GM19035 (cell line): ENCODE measurements around the gene BTF3.

Source experiments
- ATAC-seq: cut with Tn5 transposase; IDR thresholded peaks from one replicate; pipeline ENCODE4 v1.9.1; 2021; ENCODE audit not compliant: unreplicated experiment

BTF3 gene

DNA sequence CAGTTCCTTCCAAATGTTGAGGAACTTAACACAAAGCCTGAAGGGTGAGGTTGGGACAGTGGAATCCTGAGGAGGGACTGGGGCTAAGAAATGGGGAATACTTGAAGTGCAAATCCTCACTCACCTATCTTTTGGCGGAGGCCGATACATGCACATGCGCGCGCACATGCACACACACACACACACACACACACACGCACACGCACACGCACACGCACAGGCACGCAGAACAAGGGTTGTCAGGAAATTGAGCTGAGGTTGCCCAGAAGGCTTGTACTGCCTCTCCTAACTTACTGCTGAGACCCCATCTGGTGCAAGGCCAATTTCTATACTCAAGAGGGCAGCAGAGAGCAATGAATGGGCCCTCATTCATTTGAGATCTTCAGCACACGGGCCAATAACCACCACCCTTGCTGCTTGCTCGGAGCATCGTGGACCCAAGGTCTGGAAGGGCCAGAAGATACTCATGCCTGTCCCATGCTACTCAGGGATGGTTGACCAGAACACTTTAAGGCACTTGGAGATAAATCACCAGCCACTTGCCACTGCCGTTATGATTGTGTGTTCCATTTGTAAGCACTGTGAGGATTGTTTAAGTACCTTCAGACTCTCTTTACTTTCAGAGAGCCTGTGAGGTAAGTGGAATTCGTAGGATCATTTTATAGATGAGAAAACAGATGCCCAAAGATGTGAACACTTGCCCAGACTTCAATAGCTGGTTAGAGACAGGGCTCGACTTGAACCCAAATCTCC, 21.5 kb downstream of the BTF3 start:
- ATAC-seq, result peak; percentile 94

DNA sequence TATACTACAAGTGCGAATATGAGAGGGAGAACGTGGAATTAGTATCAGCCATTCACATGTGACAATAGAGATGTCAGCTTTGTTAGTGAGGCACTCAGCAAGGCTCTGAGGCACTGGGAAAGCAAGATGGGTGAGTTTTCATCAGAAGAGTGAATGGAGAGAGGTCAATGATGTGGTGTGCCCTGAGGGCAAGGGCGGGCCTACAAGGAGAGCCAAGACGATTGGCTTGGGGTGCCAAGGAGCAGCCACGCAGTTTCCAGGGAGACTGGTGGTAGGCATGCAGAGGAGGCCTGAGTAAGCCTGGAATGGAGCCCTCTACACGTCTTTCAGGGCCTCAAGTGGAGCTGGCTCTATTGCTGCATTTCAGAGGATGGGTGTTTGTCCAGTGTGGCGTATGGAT, 24.7 kb downstream of the BTF3 start:
- no peak for ATAC-seq

DNA sequence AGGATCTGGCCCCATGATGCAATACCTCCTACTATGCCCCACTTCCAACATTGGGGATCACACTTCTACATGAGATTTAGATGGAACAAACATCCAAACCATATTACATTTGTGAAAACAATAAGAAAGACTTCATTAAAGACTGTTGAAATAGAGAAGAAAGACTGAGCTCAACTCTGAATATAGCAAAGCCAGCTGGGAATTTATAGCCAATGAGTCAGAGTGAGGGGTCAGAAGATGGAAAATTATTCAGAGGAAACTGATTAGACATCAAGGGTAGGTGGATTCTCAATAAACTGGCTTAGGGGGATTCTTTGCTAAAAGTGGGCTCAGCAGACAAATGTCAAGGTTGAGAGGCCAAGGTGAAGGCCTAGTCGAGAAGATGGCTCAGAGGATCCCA, 25.6 kb downstream of the BTF3 start:
- ATAC-seq, result no peak

DNA sequence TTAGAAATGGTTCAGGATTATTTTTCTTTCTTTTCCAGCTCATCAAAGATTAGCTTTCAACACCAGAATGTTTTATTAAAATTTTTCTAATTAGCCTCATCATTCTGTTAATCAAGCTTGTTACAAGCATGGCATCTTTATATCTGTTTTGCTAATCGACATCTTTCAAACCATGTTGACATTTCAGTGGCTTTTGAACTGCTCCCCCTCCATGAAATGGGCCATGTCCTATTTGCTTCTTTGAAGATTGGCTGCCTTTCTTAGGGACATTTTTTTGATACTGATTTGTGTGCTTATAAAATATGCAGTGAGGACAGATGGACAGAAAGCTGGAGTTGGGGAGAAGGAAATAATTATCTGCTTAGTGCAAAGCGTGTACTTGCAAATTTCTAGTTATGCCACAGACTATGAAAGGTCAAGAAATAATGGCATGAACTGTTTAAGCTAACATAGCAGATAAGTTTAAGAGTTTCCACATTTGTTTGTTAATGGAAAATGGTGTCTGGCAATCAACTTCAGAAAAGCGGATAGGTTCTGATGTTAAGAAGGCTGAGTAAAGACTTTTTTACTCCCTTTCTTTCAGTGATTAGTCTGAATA, 27.5 kb downstream of the BTF3 start:
- ATAC-seq, result no peak

DNA sequence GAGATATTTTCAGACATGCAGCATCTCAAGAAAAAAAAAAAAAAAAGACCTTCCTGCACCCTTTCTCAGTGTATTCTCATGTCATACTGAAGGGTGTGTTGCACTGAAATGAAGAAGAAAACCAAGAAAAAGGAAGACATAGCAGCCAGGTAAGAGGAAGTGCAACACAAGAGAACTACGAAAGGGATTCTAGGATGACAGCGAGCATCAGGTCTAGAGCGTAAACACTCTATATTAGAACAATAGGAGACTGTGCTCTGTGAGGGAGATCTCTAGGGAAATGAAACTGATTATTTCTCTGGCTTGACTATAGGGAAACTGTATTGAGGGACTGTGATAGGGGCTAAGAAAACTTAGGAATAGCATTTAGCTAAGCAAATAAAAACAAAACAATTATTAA, 30.0 kb downstream of the BTF3 start:
- ATAC-seq, result no peak

DNA sequence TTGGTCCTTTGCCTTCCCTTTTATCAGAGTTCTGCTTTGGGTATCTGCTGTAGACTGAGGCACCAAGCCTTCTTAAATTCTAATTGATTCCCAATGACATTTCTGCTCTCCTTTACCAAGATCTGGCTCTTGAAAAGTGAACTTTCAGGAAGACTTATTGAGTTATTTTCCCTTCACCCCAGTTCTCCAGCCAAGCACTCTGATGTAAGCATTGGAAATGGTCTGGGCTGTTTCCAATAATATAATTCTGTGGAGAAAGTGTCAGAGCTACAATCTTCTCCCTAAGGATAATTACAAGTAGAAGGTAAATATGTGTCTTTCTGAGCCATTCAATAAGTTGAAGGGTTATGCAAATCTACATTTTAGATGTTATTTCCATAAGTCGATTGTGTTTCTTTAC, 30.8 kb downstream of the BTF3 start:
- ATAC-seq, result no peak

DNA sequence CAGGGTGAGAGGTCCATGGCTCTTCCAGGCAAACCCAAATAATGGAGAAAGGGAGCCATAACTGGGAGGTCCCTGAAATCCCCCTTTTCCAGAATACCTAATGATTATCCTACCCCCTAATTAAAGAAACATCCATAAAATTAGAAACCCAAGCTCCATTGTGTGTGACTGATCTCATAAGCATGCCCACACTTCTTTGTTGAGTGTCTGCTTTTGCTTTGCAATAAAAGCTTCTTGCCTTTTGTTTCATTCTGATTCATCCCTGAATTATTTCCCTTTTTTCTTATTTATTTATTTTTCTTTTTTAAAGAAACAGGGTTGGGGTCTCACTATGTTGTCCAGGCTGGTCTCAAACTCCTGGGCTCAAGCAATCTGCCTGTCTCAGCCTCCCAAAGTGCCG, 33.1 kb downstream of the BTF3 start:
- ATAC-seq, result no peak

DNA sequence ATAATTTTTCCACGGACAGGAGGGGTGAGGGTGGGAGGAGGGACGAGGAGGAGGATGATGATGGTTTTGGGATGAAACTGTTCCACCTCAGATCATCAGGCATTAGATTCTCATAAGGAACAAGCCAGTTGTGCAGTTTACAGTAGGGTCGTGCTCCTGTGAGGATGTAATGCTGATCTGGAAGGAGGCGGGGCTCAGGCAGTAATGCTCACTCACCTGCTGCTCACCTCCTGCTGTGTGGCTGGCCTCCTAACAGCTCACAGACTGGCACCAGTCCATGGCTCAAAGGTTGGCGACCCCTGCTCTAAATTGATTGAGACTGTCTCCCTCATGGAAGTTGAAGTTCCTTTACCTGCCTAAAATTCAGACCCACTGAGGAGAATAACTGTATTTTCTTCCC, 34.0 kb downstream of the BTF3 start:
- ATAC-seq, result no peak

DNA sequence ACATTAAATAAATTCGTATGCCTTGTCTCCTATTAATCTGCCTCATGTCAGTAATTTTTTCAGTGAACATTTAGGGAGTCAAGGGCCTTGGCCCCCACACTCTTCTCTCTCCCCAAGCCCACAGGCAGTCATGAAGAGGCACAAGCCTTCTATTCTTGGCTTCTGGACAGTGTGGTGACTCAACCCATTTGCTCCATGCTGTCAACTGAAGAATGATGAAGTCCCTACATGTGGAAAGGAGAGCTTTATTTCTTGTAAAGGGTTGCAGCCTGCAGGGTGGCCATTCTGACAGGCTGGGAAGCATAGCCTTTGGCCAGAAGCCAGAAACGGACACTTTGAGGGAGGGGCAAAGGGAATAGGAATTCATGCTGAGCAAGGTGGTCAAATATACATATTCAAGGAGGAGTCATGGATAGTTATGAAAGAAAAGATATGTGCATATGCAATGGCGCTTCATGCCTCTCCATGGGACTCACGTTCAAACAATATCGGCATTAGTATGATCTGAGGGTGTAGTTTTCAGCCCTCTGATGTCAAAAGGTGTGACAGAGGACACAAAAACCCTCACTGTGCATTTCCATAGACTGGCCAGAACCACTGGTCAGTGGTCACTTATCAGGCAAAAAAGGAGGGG, 35.9 kb downstream of the BTF3 start:
- no peak for ATAC-seq

DNA sequence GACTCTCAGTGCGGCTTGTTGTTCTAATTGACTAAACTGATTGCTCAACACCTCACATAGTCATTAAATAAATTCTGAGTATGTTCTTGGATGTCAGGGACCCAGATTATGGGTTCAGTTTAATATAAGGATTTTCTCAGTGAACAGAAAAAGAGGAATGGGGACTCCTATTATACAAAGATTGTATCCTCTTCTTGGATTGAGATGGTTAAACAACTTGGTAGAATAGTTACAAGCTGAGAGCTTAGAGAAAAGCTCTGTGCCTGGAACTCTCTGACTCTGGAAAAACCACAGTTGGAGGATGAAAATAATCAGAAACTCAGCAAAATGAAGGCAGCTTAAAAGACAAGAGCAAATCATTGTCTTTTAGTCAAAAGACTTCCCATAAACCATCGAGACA, 36.7 kb downstream of the BTF3 start:
- no peak for ATAC-seq

DNA sequence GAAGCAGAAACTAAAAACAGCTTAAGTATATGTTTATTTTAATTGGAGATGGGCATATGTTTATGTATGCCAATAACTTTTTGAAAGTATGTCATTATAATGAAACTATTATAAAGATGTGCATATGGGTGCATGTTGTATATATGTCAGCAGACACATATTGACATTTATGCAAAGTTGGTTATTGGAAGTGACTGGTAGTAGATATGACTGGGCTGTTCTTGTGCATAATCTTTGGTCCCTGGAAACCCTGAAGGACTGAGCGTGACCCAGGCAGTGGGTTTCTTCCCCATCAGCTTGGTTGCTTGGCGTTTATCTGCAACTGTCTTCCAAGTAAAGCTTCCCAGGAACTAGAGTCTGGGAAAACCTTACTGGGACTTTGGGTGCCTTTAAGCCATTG, 41.5 kb downstream of the BTF3 start:
- no peak for ATAC-seq

DNA sequence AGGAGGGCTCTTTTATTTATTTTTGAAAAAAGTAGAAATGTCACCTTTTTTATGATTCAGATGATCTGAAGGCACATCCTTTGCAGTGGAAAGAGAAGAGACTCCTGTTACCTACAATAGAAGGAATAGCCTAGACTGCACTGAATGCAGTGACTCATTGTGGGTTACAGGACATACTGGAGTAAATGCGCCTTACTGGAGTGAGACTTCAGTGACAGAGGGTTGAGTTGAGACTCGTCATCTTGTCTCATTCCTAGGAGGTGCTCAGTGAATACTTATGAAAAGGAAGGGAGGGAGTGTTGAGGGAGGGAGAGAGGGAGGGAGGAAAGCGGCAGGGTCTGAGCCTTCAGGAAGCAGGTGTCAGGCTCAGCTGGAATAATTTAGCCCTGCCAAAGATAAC, 42.0 kb downstream of the BTF3 start:
- ATAC-seq, result no peak

DNA sequence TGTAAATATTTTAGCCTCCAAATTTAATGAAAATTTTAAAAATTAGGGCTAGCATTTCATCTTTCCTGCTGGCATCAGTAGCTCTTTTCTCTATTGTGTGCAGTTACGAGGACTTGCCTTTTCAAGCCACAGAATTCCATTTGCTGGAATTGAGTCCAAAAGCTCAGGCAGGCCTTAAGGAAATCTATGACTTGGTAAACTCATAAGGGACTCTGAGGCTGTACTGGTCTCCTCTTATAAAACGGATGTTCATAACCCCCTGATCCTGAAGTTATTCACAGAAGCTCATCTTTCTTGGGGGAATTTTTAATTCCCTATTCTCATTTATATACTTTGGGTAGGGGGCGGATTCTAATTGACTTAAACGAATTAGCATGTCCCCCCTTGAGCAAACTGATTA, 43.8 kb downstream of the BTF3 start:
- no peak for ATAC-seq

DNA sequence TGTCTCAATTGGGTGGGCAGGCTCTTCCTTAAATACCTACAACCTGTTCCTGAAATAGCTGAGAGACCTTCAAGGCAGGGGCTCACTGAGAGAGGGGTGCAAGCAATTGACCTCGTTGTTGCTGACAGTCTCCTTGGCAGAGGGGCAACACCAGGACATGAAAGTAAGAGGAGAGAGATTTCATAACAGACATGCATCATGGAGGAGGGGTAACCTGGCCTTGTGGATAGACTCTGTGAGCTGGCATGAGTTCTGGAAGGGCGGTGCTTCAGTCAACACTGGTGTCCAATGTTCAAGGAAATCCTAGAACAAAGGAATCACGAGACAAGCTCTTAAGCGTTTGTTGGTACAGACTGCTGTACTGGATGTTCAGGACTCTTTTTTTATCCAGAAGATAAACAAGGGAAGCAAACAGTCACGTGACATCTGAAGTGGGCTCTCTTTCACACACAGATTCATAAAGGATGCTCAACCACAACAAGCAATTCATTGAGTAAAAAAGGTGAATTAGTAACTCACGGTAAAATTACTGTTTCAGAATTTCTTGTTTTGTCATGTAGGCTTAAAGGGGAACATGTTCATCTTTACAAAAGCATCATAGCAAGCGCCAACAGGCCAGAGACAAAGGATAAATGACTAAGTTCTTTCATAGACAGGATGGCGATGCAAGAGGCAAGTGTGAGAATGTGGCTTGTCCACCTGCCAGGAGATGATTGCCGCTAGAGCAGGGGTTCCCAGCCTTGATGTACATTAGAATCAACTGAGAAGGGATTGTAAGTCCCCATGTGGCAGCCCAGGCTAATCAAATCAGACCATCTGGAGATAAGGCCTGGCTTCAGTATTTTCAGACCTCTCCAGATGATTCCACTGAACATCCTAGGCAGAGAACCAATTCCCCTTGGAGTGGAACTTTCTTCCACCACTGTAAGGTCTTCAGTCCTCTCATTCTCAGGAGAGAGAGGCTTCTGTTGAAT, 46.5 kb downstream of the BTF3 start:
- no peak for ATAC-seq

DNA sequence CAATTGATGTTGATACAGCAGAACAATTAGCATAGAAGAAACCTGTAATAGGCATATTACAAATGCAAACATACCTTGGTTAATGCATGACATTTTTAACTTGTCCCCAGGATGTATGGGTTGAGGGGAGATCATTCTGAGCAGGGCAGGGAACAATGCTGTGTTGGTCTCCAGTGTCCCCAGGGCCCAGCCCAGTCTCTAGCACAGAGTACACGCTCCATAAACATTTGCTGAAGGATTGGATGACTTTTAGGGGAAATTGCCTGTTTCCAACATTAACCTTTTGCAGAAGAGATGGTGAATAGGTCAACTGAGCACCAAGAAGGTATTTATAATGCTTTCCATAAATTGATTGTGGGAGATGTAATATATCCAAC, 47.1 kb downstream of the BTF3 start:
- no peak for ATAC-seq

DNA sequence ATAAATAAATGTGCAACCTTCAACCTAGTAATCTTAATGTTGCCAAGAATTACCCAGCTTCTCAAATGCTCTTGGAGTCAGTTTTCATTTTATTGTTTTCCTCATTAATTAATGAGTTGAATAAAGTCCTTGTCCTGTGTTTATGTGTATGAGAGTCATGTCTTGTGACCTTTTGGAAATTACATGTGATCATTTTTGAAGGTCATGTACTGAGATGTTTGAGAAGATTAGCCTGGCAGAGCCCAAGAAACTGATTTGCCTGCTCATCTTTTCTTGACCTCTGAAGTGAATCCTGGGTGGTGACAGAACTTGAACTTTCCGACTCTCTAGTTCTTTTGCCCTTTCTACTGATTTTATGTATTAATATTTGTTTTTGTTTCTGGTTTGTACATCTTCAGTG, 51.8 kb downstream of the BTF3 start:
- no peak for ATAC-seq

DNA sequence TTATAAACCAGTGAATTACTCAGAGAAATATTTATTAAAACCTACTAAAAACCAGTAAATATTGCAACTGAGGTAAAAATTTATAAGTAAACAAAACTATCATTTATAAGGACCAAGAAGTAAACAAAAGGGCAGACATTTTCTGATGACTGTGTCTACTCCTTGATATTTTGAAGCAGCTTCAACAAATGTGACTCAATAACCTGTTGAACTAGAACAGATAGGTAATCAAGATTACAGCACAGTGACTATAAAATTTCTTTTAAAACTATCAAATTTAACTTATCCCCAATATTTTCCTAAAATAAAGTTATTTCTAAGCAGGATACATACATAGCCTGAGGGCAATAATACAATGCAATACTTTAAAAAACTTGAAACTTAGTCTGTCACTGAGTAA, 54.4 kb downstream of the BTF3 start:
- ATAC-seq, result no peak
